HEK293 (cell line): ENCODE results near the gene RPP25L.

Experiments
- CTCF ChIA-PET: fragments of 350-600 bp; formaldehyde crosslinking; extraction: SDS; loops from one replicate; lab custom pipeline; 2021; ENCODE audit warnings: antibody characterized with exemption; lab: Yijun Ruan, JAX
- POLR2A ChIA-PET: fragments of 300-600 bp; formaldehyde crosslinking; extraction: SDS; loops from one replicate; lab custom pipeline; 2020; ENCODE audit warnings: antibody characterized with exemption, inconsistent platforms; lab: Yijun Ruan, JAX
- H3K27ac ChIP-seq: fragments of 200-500 bp; sonication (Bioruptor generic); 2 replicates; pipeline ENCODE4 v1.5.1; 2014; ENCODE audit warnings: low read depth, low read length, control low read depth, inconsistent platforms; ENCODE audit errors: extremely low read depth
- H3K36me3 ChIP-seq, 2 experiments: fragments of 200-500 bp in 1 of 2; sonication (Bioruptor generic) in 1 of 2; 1 replicate in 1 of 2; 2 replicates in 1 of 2; pipeline ENCODE4 v1.5.1; 2014 to 2017; ENCODE audit warnings: inconsistent platforms in 2 of 2, low read length in 2 of 2; ENCODE audit not compliant: control insufficient read depth in 2 of 2, insufficient read depth in 1 of 2
- H3K4me1 ChIP-seq: fragments of 200-500 bp; sonication (Bioruptor generic); 2 replicates; pipeline ENCODE4 v1.5.1; 2014; ENCODE audit warnings: mild to moderate bottlenecking, low read length, inconsistent platforms; ENCODE audit not compliant: control insufficient read depth, insufficient read depth
- H3K4me3 ChIP-seq: 2 replicates; pipeline ENCODE4 v1.5.1; 2011; ENCODE audit warnings: low read depth, mild to moderate bottlenecking, control low read depth, low read length, moderate library complexity
- H3K9me3 ChIP-seq: fragments of 200-500 bp; sonication (Bioruptor generic); 2 replicates; pipeline ENCODE4 v1.5.1; 2014; ENCODE audit warnings: low read depth, low read length, inconsistent platforms; ENCODE audit not compliant: control insufficient read depth, insufficient read depth
- BCL11B ChIP-seq: fragments of 450-650 bp; formaldehyde crosslinking; IDR thresholded peaks from 2 replicates; pipeline ENCODE4 v1.5.1; 2016; ENCODE audit warnings: low read depth, missing biosample characterization, missing genetic modification characterization
- ELK4 ChIP-seq: IDR thresholded peaks from 2 replicates; pipeline ENCODE4 v1.6.1; 2011; ENCODE audit warnings: mild to moderate bottlenecking, low read depth, low read length, borderline replicate concordance
- KLF8 ChIP-seq: fragments of 450-650 bp; formaldehyde crosslinking; IDR thresholded peaks from 2 replicates; pipeline ENCODE4 v1.5.1; 2016; ENCODE audit warnings: missing biosample characterization, missing genetic modification characterization
- KLF9 ChIP-seq: fragments of 450-650 bp; formaldehyde crosslinking; IDR thresholded peaks from 2 replicates; pipeline ENCODE4 v1.5.1; 2016; ENCODE audit warnings: missing biosample characterization, missing genetic modification characterization, low read depth
- SCRT2 ChIP-seq: fragments of 450-650 bp; formaldehyde crosslinking; IDR thresholded peaks from 2 replicates; pipeline ENCODE4 v1.5.1; 2016; ENCODE audit warnings: missing biosample characterization, missing genetic modification characterization
- SP2 ChIP-seq: fragments of 450-650 bp; formaldehyde crosslinking; IDR thresholded peaks from 2 replicates; pipeline ENCODE4 v1.5.1; 2016; ENCODE audit warnings: missing biosample characterization, missing genetic modification characterization
- ZIC2 ChIP-seq: fragments of 450-650 bp; formaldehyde crosslinking; IDR thresholded peaks from 2 replicates; pipeline ENCODE4 v1.5.1; 2016; ENCODE audit warnings: missing biosample characterization, missing genetic modification characterization
- ZNF274 ChIP-seq, 2 experiments: fragments of 200-500 bp in 1 of 2; fragments of 450-650 bp in 1 of 2; sonication (Bioruptor generic) in 1 of 2; formaldehyde crosslinking in 1 of 2; IDR thresholded peaks; 2 replicates each; pipeline versions ENCODE4 v1.5.1 to v1.6.1; 2014 to 2016; ENCODE audit warnings: borderline replicate concordance in 1 of 2, inconsistent platforms in 1 of 2, low read length in 1 of 2, missing biosample characterization in 1 of 2, missing genetic modification characterization in 1 of 2
- ZNF341 ChIP-seq: fragments of 450-650 bp; formaldehyde crosslinking; IDR thresholded peaks from 2 replicates; pipeline ENCODE4; 2016; ENCODE audit warnings: low read depth, missing biosample characterization, missing genetic modification characterization
- ZNF398 ChIP-seq: fragments of 450-650 bp; formaldehyde crosslinking; IDR thresholded peaks from 2 replicates; pipeline ENCODE4 v1.5.1; 2017; ENCODE audit warnings: missing biosample characterization, missing genetic modification characterization
- ZNF510 ChIP-seq: fragments of 450-650 bp; formaldehyde crosslinking; IDR thresholded peaks from 2 replicates; pipeline ENCODE4 v1.5.1; 2018; ENCODE audit warnings: mild to moderate bottlenecking, missing genetic modification characterization, missing biosample characterization; ENCODE audit not compliant: insufficient replicate concordance
- ZNF514 ChIP-seq: fragments of 450-650 bp; formaldehyde crosslinking; IDR thresholded peaks from 2 replicates; pipeline ENCODE4 v1.5.1; 2016; ENCODE audit warnings: missing biosample characterization, missing genetic modification characterization
- ZNF645 ChIP-seq: fragments of 450-650 bp; formaldehyde crosslinking; IDR thresholded peaks from 2 replicates; pipeline ENCODE4; 2016; ENCODE audit warnings: missing biosample characterization, missing genetic modification characterization
- ZNF658 ChIP-seq: fragments of 450-650 bp; formaldehyde crosslinking; IDR thresholded peaks from 2 replicates; pipeline ENCODE4; 2016; ENCODE audit warnings: missing biosample characterization, missing genetic modification characterization
- ZSCAN16 ChIP-seq: fragments of 450-650 bp; formaldehyde crosslinking; IDR thresholded peaks from 2 replicates; pipeline ENCODE4 v1.5.1; 2016; ENCODE audit warnings: missing biosample characterization, missing genetic modification characterization
- TF ChIP-seq, protein P1 (sequence below): fragments of 450-650 bp; formaldehyde crosslinking; optimal IDR thresholded peaks from 2 replicates; pipeline ENCODE3; 2016; ENCODE audit warnings: missing biosample characterization, mild to moderate bottlenecking, missing genetic modification characterization

RPP25L gene

DNA sequence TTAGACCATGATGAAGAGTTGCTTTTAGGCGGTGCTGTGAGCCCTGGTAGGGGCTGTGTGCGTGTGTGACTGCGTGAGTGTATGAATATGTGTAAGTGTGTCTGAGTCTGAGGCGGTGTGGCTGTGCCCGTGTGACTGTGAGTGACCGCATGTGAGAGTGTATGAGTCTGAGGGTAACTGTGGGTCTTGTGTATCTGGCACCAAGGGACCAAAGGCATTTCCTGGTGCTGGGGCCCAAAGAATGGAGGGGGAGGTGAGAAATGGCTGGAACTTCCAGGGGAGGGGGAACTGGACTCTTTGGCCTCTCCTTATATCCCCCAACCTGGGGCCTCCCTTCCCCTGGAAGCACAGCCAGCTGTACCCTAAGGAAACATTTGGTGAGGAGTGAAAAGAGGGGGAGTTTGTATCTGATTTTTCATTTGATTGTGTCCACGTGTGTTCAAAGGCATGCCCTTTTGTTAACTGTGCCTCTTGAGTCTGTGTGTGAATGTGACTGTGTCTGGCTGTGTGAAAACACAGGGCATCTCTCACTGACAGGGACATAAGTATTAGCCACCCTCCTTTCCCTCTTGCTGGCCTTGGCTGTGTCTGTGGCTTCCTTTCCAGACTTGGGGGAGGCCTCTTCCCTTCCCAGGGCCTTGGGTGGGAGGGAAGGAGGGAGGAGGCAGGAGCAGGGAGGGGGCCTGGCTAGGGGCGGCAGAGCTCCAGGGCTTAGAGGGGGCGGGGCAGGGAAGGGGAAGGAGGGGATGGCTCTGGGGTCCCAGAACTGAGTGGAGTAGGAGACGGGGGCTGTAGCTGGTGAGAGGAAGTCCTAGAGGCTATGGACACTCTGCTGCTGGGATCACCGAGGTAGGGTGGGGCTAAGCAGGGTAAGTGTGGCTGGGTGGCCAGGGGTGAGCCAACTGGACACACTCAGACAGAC is 41.5 kb upstream of the RPP25L start:
- POLR2A ChIA-PET = interaction anchor here (0.7 to 2.8 kb wide), 4 partner anchors 7 to 16 kb away, joined by 3 to 21 read pairs (median 8); partner anchors contain the start of genes GALT and SIGMAR1

DNA sequence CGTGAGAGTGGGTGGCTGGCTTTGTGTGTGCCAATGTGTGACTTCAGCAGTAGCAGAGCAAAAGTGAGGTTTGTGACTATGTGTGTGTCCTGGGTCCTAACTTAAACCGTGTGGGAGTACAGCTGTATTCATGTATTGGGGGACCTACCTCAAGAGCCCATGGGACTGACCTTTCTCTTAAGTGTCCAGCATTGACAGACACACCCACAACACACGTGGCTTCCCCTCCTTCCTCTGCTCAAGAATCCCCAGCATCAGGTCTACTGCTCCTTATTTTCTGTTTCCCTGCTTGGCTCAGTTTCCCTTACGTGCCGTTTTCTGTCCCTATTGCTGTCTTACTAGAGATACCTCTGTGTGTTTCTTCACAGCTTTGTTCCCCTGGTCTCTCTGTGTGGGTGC is 40.7 kb upstream of the RPP25L start:
- H3K9me3 ChIP-seq = no peaks in the 10 kb centered on the region
- CTCF ChIA-PET = interaction anchor here (0.5 to 13.3 kb wide), 3 partner anchors 17 to 44 kb away, joined by 3 to 125 read pairs (median 3); partner anchors contain the start of gene SIGMAR1
- no peak for TF ChIP-seq ELK4
- no peak for TF ChIP-seq ZSCAN16 (tag by site-specific recombination)
- no peak for TF ChIP-seq ZNF645 (tag by site-specific recombination)
- TF ChIP-seq, protein P1, sequence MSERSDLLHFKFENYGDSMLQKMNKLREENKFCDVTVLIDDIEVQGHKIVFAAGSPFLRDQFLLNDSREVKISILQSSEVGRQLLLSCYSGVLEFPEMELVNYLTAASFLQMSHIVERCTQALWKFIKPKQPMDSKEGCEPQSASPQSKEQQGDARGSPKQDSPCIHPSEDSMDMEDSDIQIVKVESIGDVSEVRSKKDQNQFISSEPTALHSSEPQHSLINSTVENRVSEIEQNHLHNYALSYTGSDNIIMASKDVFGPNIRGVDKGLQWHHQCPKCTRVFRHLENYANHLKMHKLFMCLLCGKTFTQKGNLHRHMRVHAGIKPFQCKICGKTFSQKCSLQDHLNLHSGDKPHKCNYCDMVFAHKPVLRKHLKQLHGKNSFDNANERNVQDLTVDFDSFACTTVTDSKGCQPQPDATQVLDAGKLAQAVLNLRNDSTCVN (tag by site-specific recombination) = peak; percentile 10
- POLR2A ChIA-PET = interaction anchor here (0.6 to 2.8 kb wide), 4 partner anchors 8 to 417 kb away, joined by 5 to 21 read pairs (median 11); partner anchors contain the start of gene SIGMAR1
- H3K4me1 ChIP-seq = peaks cover 6% of the 10 kb centered on the region
- peak overlapping the region; percentile 34; the same call in 1 of the 2 replicates for H3K4me3 ChIP-seq
- H3K36me3 ChIP-seq = peaks cover 0 to 36% of the 10 kb centered on the region in 2 experiments; a peak in 2 of 3 replicates
- H3K27ac ChIP-seq = no peak overlapping the region; the same call in 1 of the 2 replicates

More for the DNA sequence above, 41.5 kb upstream of the RPP25L start:
- Histone ChIP-seq H3K36me3 (peaks cover 0 to 28% of the 10 kb centered on the region in 2 experiments; a peak in 2 of 3 replicates), H3K4me3 (no peak overlapping the region), H3K27ac (peak overlapping the region; percentile 21; the same call in 1 of the 2 replicates), H3K4me1 (peaks cover 6% of the 10 kb centered on the region), H3K9me3 (no peaks in the 10 kb centered on the region)
- CTCF ChIA-PET = interaction anchor here (1.1 to 13.3 kb wide), 2 partner anchors 10 to 18 kb away, joined by 4 to 125 read pairs; partner anchors contain the start of gene SIGMAR1
- TF ChIP-seq BCL11B (tag by site-specific recombination) (no peak), ZIC2 (tag by site-specific recombination) (no peak), SCRT2 (tag by site-specific recombination) (no peak), ZNF514 (tag by site-specific recombination) (no peak), SP2 (tag by site-specific recombination) (peak; percentile 21), ZNF341 (tag by site-specific recombination) (peak; percentile 82), ZNF658 (tag by site-specific recombination) (no peak), ZNF274 (IDR thresholded peaks at IDR 0.05; ENCODE audit: low read length) (no peak), ZNF274 (tag by site-specific recombination; IDR thresholded peaks at IDR 0.05; ENCODE audit: borderline replicate concordance) (no peak), KLF8 (tag by site-specific recombination) (no peak), ZNF510 (no peak), ZNF398 (peak; percentile 7; the same call in 1 of the 2 replicates), KLF9 (tag by site-specific recombination) (0 out of 2 replicates have a peak, but pooled peaks have one; percentile 18)
